H9 (cell line): ENCODE results near the gene DCP1B. TPM values are rescaled to one million over a fixed set of nuclear protein-coding genes. Genes with fewer than 3 reads are reported as not detected.

ENCODE experiments used
- DNase-seq: peaks from one replicate; pipeline ENCODE4 v3.0.0-alpha.2; 2017
- H2AFZ ChIP-seq: one replicate; pipeline ENCODE4 v1.6.1; 2013; ENCODE audit warnings: mild to moderate bottlenecking, low read length, control low read depth, moderate library complexity
- H2AK5ac ChIP-seq: 2 replicates; pipeline ENCODE4 v1.6.1; 2013; ENCODE audit warnings: low read length, control low read depth, mixed read lengths; ENCODE audit not compliant: insufficient read length
- H2BK120ac ChIP-seq: one replicate; pipeline ENCODE4 v1.6.1; 2013; ENCODE audit warnings: low read depth, mild to moderate bottlenecking, low read length, control low read depth, inconsistent platforms; ENCODE audit not compliant: poor library complexity, severe bottlenecking
- H2BK12ac ChIP-seq: 2 replicates; pipeline ENCODE4 v1.6.1; 2013; ENCODE audit warnings: low read length, control low read depth, mixed read lengths, low read depth; ENCODE audit not compliant: insufficient read length
- H2BK15ac ChIP-seq: 2 replicates; pipeline ENCODE4 v1.6.1; 2013; ENCODE audit warnings: low read depth, low read length, control low read depth
- H2BK20ac ChIP-seq: one replicate; pipeline ENCODE4 v1.6.1; 2013; ENCODE audit warnings: low read depth, mild to moderate bottlenecking, low read length, control low read depth, inconsistent platforms; ENCODE audit not compliant: poor library complexity, severe bottlenecking
- H2BK5ac ChIP-seq: 2 replicates; pipeline ENCODE4 v1.6.1; 2013; ENCODE audit warnings: low read length, control low read depth, mixed read lengths; ENCODE audit not compliant: insufficient read length
- H3K14ac ChIP-seq: 2 replicates; pipeline ENCODE4 v1.6.1; 2013; ENCODE audit warnings: low read length, control low read depth; ENCODE audit not compliant: insufficient read depth
- H3K18ac ChIP-seq: 2 replicates; pipeline ENCODE4 v1.6.1; 2013; ENCODE audit warnings: low read depth, mild to moderate bottlenecking, mixed read lengths, low read length, control low read depth; ENCODE audit not compliant: insufficient read length
- H3K23ac ChIP-seq: 2 replicates; pipeline ENCODE4 v1.6.1; 2013; ENCODE audit warnings: low read length, control low read depth, mixed read lengths, low read depth; ENCODE audit not compliant: insufficient read length
- H3K23me2 ChIP-seq: 2 replicates; pipeline ENCODE4 v1.6.1; 2013; ENCODE audit warnings: low read depth, mild to moderate bottlenecking, mixed read lengths, low read length, control low read depth; ENCODE audit not compliant: insufficient read length, poor library complexity, severe bottlenecking
- H3K27ac ChIP-seq: 2 replicates; pipeline ENCODE4 v1.5.1; 2013; ENCODE audit warnings: low read length, control low read depth, mixed read lengths, low read depth; ENCODE audit not compliant: insufficient read length
- H3K27me3 ChIP-seq: 2 replicates; pipeline ENCODE4 v1.6.1; 2013; ENCODE audit warnings: low read length, control low read depth, inconsistent platforms; ENCODE audit not compliant: insufficient read depth
- H3K4ac ChIP-seq: 2 replicates; pipeline ENCODE4 v1.6.1; 2013; ENCODE audit warnings: low read depth, mild to moderate bottlenecking, control low read depth, inconsistent platforms, low read length, moderate library complexity
- H3K4me1 ChIP-seq: 2 replicates; pipeline ENCODE4 v1.6.1; 2013; ENCODE audit warnings: low read length, control low read depth, inconsistent platforms; ENCODE audit not compliant: insufficient read depth
- H3K4me2 ChIP-seq: 2 replicates; pipeline ENCODE4 v1.6.1; 2013; ENCODE audit warnings: low read length, control low read depth, mixed read lengths; ENCODE audit not compliant: insufficient read length, insufficient read depth
- H3K56ac ChIP-seq: 2 replicates; pipeline ENCODE4 v1.6.1; 2013; ENCODE audit warnings: low read depth, mild to moderate bottlenecking, mixed read lengths, low read length, control low read depth; ENCODE audit not compliant: insufficient read length
- H3K79me1 ChIP-seq: 2 replicates; pipeline ENCODE4 v1.6.1; 2013; ENCODE audit warnings: low read depth, mild to moderate bottlenecking, moderate library complexity, low read length, control low read depth, inconsistent platforms; ENCODE audit not compliant: insufficient read depth, poor library complexity, severe bottlenecking
- H3K79me2 ChIP-seq: 2 replicates; pipeline ENCODE4 v1.6.1; 2013; ENCODE audit warnings: low read length, control low read depth, inconsistent platforms; ENCODE audit not compliant: insufficient read depth
- H3K9ac ChIP-seq: 2 replicates; pipeline ENCODE4 v1.6.1; 2013; ENCODE audit warnings: low read length, control low read depth, mixed read lengths; ENCODE audit not compliant: insufficient read length; ENCODE audit errors: extremely low read depth
- H3K9me3 ChIP-seq: one replicate; pipeline ENCODE4 v1.6.1; 2013; ENCODE audit warnings: low read depth, low read length, inconsistent platforms; ENCODE audit not compliant: control insufficient read depth
- H3T11ph ChIP-seq: one replicate; pipeline ENCODE4 v1.6.1; 2013; ENCODE audit warnings: mild to moderate bottlenecking, low read length, control low read depth, inconsistent platforms
- H4K20me1 ChIP-seq: one replicate; pipeline ENCODE4 v1.6.1; 2013; ENCODE audit not compliant: control insufficient read depth, insufficient read length, insufficient read depth
- H4K5ac ChIP-seq: 2 replicates; pipeline ENCODE4 v1.6.1; 2013; ENCODE audit warnings: low read depth, mild to moderate bottlenecking, mixed read lengths, low read length, control low read depth; ENCODE audit not compliant: insufficient read length
- H4K8ac ChIP-seq: replicated peaks from 2 replicates; pipeline ENCODE4 v1.6.1; 2013; ENCODE audit warnings: low read length, control low read depth, mixed read lengths, low read depth; ENCODE audit not compliant: insufficient read length
- H4K91ac ChIP-seq: 2 replicates; pipeline ENCODE4 v1.6.1; 2013; ENCODE audit warnings: low read depth, mild to moderate bottlenecking, moderate library complexity, mixed read lengths, low read length, control low read depth; ENCODE audit not compliant: insufficient read length
- H3K27ac Mint-ChIP-seq, 3 experiments: 2 replicates in 2 of 3; 3 replicates in 1 of 3; pipeline ENCODE4 v1.8.0; 2020 to 2021; ENCODE audit warnings: mixed read lengths in 3 of 3, mild to moderate bottlenecking in 1 of 3, moderate library complexity in 1 of 3
- H3K27me3 Mint-ChIP-seq: 2 replicates; pipeline ENCODE4 v1.8.0; 2021; ENCODE audit warnings: low read depth, mild to moderate bottlenecking, moderate library complexity, mixed read lengths
- H3K36me3 Mint-ChIP-seq, 3 experiments: 2 replicates in 2 of 3; 3 replicates in 1 of 3; pipeline ENCODE4 v1.8.0; 2020 to 2021; ENCODE audit warnings: low read depth in 3 of 3, mixed read lengths in 3 of 3; ENCODE audit not compliant: insufficient read depth in 1 of 3
- H3K4me1 Mint-ChIP-seq, 2 experiments: 2 replicates each; pipeline ENCODE4 v1.8.0; 2020; ENCODE audit warnings: mixed read lengths in 2 of 2
- H3K4me3 Mint-ChIP-seq, 2 experiments: 2 replicates in 1 of 2; 3 replicates in 1 of 2; pipeline ENCODE4 v1.8.0; 2020 to 2021; ENCODE audit warnings: mild to moderate bottlenecking in 2 of 2, mixed read lengths in 2 of 2, moderate library complexity in 1 of 2
- H3K9me3 Mint-ChIP-seq, 2 experiments: 2 replicates in 1 of 2; 3 replicates in 1 of 2; pipeline ENCODE4 v1.8.0; 2020; ENCODE audit warnings: mild to moderate bottlenecking in 2 of 2, mixed read lengths in 2 of 2, moderate library complexity in 1 of 2
- WGBS: extraction: QIAGEN DNeasy Blood & Tissue Kit; methylation state at CpG from one replicate; pipeline ENCODE4 v1.1.7; 2013; ENCODE audit warnings: missing lambda C conversion rate, low lambda C conversion rate, mixed read lengths; ENCODE audit not compliant: insufficient read length; ENCODE audit errors: extremely low coverage; 5-methylcytosine and 5-hydroxymethylcytosine counted together
- total RNA-seq: library from RNA; stranded (reverse); gene quantifications from 2 replicates; pipeline ENCODE4 v1.2.1, GENCODE V29; 2021
- TF ChIP-seq, protein P1 (sequence below): fragments of 200-600 bp; sonication (generic); conservative IDR thresholded peaks from 3 replicates; pipeline ENCODE4 v1.8.0; 2021; ENCODE audit warnings: antibody characterized with exemption, mild to moderate bottlenecking

DCP1B gene
- total RNA-seq, 1 experiment from 2014 or later = 11.2 TPM

DNA sequence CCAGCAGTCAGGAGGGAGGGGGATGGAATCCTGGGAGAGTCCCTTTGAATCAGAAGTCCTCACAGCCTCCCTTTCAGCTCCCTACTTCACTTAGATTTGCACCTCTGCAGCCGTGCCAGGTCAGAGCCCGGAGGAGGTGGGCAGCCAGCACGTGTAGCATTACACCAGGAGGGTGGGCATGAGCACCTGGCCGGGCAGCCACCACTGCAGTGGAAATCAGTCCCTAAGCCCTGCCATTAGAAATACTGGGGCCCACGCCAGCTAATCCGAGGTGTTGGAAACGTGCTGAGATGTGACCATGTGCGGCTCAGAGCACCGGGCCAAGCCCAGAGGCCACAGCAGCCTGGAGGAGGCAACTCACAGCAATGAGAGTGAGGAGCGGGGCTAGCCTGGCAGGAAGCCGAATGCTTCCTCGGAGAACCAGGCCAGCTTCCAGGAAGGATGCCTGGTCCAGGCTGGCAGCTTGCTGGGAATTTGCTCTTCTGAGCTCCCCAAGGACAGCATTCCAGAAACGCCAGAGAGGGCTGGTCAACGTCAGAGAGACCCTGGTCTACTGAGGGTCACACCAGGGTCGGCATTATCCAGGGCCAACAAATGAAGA, 76.4 kb downstream of the DCP1B start:
- Histone ChIP-seq H3K27ac (no peak overlapping the region), H2AFZ (no peak overlapping the region), H3K4ac (no peak overlapping the region), H3K14ac (no peak overlapping the region), H2BK12ac (no peak overlapping the region), H3K79me1 (no peaks in the 10 kb centered on the region), H3K18ac (no peak overlapping the region), H3K23ac (no peak overlapping the region), H3T11ph (no peak overlapping the region), H3K4me1 (no peaks in the 10 kb centered on the region), H2BK15ac (no peak overlapping the region), H2BK5ac (no peak overlapping the region), H2BK120ac (no peak overlapping the region), H4K91ac (no peak overlapping the region), H3K23me2 (no peaks in the 10 kb centered on the region), H4K8ac (no peak overlapping the region), H4K5ac (no peak overlapping the region), H2AK5ac (no peak overlapping the region), H3K9ac (no peak overlapping the region), H2BK20ac (no peak overlapping the region), H3K27me3 (no peaks in the 10 kb centered on the region), H3K4me2 (no peak overlapping the region), H3K9me3 (no peaks in the 10 kb centered on the region), H4K20me1 (no peaks in the 10 kb centered on the region), H3K79me2 (no peaks in the 10 kb centered on the region), H3K56ac (no peak overlapping the region)
- Mint-ChIP-seq H3K4me3 (no peak overlapping the region), H3K36me3 (no peaks in the 10 kb centered on the region), H3K9me3 (no peaks in the 10 kb centered on the region; a peak in 1 of 5 replicates), H3K27me3 (peaks cover 4% of the 10 kb centered on the region), H3K27ac (no peak overlapping the region), H3K4me1 (peaks cover 2 to 9% of the 10 kb centered on the region in 2 experiments; a peak in 2 of 4 replicates)
- no CpG with 5 or more reads among the region's 15 CpGs for WGBS
- TF ChIP-seq, protein P1, sequence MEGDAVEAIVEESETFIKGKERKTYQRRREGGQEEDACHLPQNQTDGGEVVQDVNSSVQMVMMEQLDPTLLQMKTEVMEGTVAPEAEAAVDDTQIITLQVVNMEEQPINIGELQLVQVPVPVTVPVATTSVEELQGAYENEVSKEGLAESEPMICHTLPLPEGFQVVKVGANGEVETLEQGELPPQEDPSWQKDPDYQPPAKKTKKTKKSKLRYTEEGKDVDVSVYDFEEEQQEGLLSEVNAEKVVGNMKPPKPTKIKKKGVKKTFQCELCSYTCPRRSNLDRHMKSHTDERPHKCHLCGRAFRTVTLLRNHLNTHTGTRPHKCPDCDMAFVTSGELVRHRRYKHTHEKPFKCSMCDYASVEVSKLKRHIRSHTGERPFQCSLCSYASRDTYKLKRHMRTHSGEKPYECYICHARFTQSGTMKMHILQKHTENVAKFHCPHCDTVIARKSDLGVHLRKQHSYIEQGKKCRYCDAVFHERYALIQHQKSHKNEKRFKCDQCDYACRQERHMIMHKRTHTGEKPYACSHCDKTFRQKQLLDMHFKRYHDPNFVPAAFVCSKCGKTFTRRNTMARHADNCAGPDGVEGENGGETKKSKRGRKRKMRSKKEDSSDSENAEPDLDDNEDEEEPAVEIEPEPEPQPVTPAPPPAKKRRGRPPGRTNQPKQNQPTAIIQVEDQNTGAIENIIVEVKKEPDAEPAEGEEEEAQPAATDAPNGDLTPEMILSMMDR = no peak
- peak; percentile 26 for DNase-seq
